ENCODE measurements around the gene TNRC6C.
"Not testable (repeated sequence)": the region's sequence is repeated elsewhere in the genome, so short reads cannot be mapped to it uniquely, and the experiment has no call there.

TNRC6C gene

DNA sequence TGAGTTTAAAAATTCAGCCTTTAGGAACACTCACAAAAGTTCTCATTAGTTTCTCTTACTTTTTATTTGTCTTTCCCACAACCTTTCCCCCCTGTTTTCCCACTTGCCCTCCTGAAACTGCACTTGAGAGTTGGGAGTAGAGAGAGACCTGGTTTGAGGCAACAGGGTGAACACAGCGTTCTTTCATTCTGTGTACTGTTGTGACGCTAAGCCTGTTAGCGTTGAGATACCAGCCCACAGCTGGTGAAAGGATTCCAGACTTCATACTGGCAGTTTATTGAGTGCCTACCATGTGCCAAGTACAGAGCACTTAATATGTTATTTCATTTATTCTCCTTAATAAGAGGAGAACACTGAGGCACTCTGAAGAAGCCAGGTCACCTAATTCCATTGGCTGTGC lies 10.3 kb downstream of the TNRC6C start:
- DNase-seq = no peak

DNA sequence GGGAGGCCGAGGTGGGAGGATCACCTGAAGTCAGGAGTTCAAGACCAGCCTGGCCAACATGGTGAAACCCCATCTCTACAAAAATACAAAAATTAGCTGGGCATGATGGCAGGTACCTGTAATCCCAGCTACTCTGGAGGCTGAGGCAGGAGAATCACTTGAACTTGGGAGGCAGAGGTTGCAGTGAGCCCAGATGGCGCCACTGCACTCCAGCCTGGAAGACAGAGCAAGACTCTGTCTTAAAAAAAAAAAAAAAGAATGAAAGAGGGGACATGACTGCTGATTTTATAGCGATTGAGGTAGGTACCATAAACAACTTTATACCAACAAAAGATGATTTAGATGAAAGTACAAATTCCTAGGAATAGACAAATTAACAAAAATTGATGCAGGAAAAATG lies 13.8 kb downstream of the TNRC6C start:
- not testable (repeated sequence) for DNase-seq

DNA sequence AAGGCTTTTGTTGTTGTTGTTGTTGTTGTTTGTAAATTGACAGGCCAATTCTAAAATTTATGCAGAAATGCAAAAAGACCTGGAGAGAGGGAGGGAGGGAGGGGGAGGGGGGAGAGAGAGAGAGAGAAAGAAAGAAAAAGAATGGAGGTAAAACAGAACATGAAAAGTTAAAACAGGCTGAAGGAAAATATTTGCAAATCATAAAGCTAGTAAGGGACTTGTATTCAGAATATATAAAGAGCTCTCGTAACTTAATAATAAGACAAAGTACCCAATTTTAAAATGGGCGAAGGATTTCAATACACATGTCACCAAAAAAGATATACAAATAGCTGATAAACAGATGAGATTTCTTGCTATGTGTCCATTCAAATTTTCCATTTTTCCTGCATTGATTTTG lies 15.4 kb downstream of the TNRC6C start:
- no peak for DNase-seq

GRCh38 chr17:77974396-77974795 lies 15.9 kb downstream of the TNRC6C start:
- DNase-seq = no peak

DNA sequence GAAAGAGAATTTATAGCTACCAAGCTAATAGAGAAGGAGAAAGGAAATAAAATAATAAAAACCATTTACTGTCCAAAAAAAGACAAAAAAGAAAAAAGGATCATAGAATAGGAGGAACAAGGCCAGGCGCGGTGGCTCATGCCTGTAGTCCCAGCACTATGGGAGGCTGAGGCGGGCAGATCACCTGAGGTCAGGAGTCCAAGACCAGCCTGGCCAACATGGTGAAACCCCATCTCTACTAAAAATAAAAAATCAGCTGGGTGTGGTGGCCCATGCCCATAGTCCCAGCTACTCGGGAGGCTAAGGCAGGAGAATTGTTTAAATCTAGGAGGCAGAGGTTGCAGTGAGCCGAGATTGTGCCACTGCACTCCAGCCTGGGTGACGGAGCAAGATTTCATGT lies 23.9 kb downstream of the TNRC6C start:
- DNase-seq = not testable (repeated sequence)

DNA sequence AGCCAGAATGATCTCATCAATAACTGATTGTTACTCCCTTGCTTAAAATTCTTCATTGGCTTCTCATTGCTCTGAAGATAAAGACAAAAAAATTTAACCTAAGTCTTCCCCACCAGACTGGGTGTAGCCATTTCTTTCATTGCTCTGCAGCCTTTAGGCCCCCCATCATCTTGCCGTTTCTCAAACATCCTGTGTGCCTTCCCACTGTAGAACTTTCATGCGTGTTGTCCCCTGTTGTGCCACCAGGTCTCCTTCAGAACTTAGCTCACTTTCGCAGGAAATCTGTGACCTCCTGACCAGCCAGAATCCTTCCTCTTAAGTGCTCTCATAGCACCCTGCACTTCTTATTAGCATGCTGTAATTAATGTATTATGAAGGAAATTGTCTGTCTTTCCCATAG lies 31.8 kb downstream of the TNRC6C start:
- no peak for DNase-seq

GRCh38 chr17:77993735-77994134 lies 35.2 kb downstream of the TNRC6C start:
- DNase-seq = not testable (repeated sequence)

- DNase-seq = no peak
These were observed 36.8 kb downstream of the TNRC6C start for GRCh38 chr17:77995146-77995852.

DNA sequence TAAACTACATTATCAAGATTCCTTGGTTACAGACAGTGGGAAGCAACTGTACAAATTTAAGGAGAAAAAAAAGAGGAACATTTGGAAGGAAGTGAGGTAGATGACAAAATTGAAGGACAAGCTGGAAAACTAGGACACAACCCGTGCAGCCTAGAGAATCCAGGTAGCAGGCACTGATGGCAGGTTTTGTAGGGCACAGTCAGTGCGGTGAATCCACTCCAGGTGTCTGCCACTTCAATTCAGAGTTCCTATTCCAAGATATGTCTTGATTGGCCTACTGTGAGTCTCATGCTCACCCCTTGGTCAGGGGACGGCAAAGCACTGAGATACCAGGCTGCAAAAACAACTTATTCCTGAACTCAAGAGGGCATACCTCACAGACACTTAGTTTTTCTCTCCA lies 37.8 kb downstream of the TNRC6C start:
- DNase-seq = no peak

- DNase-seq = no peak
These were observed 41.1 kb downstream of the TNRC6C start for GRCh38 chr17:77999413-78000173.

DNA sequence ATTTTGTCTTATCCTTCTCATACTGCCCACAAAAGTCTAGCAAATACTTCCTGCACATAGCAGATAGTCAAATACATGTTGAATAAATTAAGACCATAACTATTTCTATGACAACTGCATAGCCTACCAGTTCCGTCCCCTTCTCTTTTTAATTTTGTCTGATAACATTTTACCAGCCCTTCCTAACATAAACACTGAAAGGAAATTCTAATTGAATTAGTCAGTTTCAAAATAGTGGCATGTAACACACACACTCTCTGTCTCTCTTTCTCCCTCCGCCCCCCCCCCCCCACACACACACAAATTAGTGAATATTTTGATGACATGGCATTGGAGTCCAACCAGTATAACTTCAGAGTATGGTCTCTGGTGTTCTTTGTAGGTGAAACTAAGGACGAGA lies 41.8 kb downstream of the TNRC6C start:
- no peak for DNase-seq

DNA sequence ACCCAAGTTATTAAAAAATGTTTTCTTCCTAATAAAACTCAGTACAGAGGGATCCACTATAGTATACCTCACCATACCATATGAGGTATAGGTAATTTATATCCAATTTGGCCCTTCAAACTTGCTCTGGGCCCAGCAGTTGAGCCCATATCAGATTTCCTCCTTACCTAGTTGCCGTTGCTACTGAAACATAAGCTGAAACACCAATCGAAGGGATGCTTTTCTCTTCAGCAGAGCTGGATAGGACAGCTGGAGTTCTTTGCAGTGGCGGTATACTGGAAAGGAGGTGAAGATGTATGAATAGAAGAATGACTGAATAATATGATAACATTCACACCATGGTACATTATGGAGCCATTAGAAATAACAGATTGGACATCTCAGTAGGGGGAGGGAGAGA lies 42.7 kb downstream of the TNRC6C start:
- DNase-seq = no peak

DNA sequence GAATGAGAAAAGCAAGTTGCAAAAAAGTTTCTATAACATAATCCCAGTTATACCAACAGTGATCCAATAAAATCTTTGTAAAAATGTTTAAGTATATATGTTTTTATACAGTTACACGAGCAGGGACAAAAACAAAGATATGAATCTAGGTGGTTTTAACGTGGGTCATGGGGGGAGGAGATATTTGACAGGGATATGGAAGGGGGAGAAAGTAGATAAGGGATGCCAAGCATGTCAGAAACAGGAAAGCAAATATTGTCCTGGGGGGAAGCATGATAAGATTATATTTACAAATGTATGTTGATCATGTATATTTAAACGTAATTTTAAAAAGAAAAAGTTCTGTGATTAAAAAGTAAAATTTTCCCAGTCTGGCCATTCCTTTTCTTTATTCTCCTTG lies 43.1 kb downstream of the TNRC6C start:
- no peak for DNase-seq

GRCh38 chr17:78002166-78002565 lies 43.7 kb downstream of the TNRC6C start:
- no peak for DNase-seq

- DNase-seq = no peak
These were observed 47.1 kb downstream of the TNRC6C start for GRCh38 chr17:78005452-78006171.

GRCh38 chr17:78006338-78006737 lies 47.8 kb downstream of the TNRC6C start:
- DNase-seq = no peak

- DNase-seq = no peak
These were observed 49.1 kb downstream of the TNRC6C start for GRCh38 chr17:78007647-78008046.

GRCh38 chr17:78010759-78011158 lies 52.3 kb downstream of the TNRC6C start:
- peak; percentile 56 to 64 for DNase-seq

GRCh38 chr17:78012428-78012827 lies 53.9 kb downstream of the TNRC6C start:
- DNase-seq = no peak

DNA sequence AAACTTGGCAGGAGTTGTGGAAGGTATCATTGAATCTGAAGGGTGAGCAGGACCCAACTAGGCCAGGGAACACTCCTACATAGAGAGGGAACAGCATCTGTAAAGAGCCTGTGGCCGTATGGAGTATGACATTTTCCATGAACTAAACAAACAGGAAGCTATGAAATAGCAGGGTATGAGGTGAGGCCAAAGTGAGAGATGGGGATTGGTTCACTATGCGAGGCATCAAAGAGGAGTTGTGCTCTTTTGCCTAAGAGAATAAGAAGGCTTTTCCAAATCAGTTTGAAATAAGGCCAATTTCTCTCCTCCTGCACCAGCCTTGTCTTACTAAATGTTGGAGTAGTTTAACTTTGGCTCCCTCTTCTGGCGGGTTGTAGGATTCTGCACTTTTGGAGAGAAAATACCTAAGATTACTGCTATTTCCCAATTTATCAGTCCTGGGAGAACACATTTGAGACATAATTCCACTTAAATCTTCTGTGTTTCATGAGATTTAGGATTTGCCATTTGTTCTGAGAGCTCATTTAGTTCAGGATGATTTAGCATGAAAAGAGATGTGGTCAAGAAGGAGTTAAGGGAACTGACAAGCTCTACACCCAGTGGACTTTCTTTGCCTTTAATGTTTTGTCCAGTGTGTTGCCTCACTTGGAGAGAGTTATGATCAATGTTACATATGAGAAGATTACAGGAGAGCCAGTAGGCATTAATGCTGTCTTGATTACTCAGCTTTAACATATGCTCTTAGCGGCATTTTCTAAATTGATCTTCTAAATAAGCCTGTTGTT lies 55.4 kb downstream of the TNRC6C start:
- DNase-seq = peak; percentile 90 to 94

- DNase-seq = no peak
These were observed 56.1 kb downstream of the TNRC6C start for GRCh38 chr17:78014646-78015045.

GRCh38 chr17:78016852-78017251 lies 58.3 kb downstream of the TNRC6C start:
- no peak for DNase-seq

- peak; percentile 78 to 81 for DNase-seq
These were observed 61.0 kb downstream of the TNRC6C start for GRCh38 chr17:78019367-78019975.
